SU-DHL-6 (cell line): ENCODE measurements around the gene SELPLG.

Experiments used
- H2AFZ ChIP-seq: fragments of 200-600 bp; sonication (generic); 2 replicates; pipeline ENCODE4 v1.6.1; 2014; ENCODE audit warnings: low read depth, mild to moderate bottlenecking, moderate library complexity, mixed read lengths, antibody characterized with exemption, low read length; ENCODE audit not compliant: severe bottlenecking
- H3F3A ChIP-seq: fragments of 200-600 bp; shearing (Covaris generic); 2 replicates; pipeline ENCODE4 v1.6.0; 2016; ENCODE audit warnings: antibody characterized with exemption, mild to moderate bottlenecking; ENCODE audit not compliant: insufficient read depth
- H3K27ac ChIP-seq: fragments of 200-600 bp; sonication (generic); 2 replicates; pipeline ENCODE4 v1.5.1; 2016; ENCODE audit warnings: low read depth, mild to moderate bottlenecking, low read length, moderate library complexity, mixed read lengths
- H3K27me3 ChIP-seq: fragments of 200-600 bp; sonication (generic), shearing (Covaris generic); 2 replicates; pipeline ENCODE4 v1.6.0; 2014; ENCODE audit warnings: mild to moderate bottlenecking, low read length
- H3K36me3 ChIP-seq: fragments of 200-600 bp; sonication (generic); 2 replicates; pipeline ENCODE4 v1.6.1; 2014; ENCODE audit warnings: mild to moderate bottlenecking, low read length, mixed read lengths
- H3K4me2 ChIP-seq: fragments of 300-600, 200-600 bp; shearing (Covaris generic), sonication (generic); 2 replicates; pipeline ENCODE4 v1.6.0; 2014; ENCODE audit warnings: low read length, low read depth, mild to moderate bottlenecking; ENCODE audit not compliant: poor library complexity, severe bottlenecking
- H3K4me3 ChIP-seq: fragments of 200-600 bp; sonication (generic); 2 replicates; pipeline ENCODE4 v1.5.1; 2014; ENCODE audit warnings: antibody characterized with exemption, low read length, mild to moderate bottlenecking, mixed read lengths; ENCODE audit not compliant: insufficient read depth, poor library complexity, severe bottlenecking
- H3K79me2 ChIP-seq: fragments of 200-600 bp; sonication (generic); 2 replicates; pipeline ENCODE4 v1.6.1; 2014; ENCODE audit warnings: mild to moderate bottlenecking, low read length, moderate library complexity; ENCODE audit not compliant: insufficient read depth
- H3K9ac ChIP-seq: fragments of 200-600 bp; sonication (generic); 2 replicates; pipeline ENCODE4 v1.7.0; 2014; ENCODE audit warnings: mild to moderate bottlenecking, low read length
- H3K9me2 ChIP-seq: fragments of 200-600 bp; sonication (generic); replicated peaks from 2 replicates; pipeline ENCODE4 v1.6.1; 2014; ENCODE audit warnings: low read length; ENCODE audit not compliant: insufficient read depth
- H3K9me3 ChIP-seq: fragments of 200-600 bp; sonication (generic); 2 replicates; pipeline ENCODE4 v1.6.1; 2014; ENCODE audit warnings: low read length, mixed read lengths; ENCODE audit not compliant: insufficient read depth
- H4K20me1 ChIP-seq: fragments of 200-600 bp; sonication (generic); 2 replicates; pipeline ENCODE4 v1.6.1; 2014; ENCODE audit warnings: low read depth, mild to moderate bottlenecking, antibody characterized with exemption, low read length, moderate library complexity, mixed read lengths
- CTCF ChIP-seq: fragments of 200-600 bp; sonication (generic); IDR thresholded peaks from one replicate; pipeline ENCODE4 v1.5.1; 2017; ENCODE audit warnings: antibody characterized with exemption, mild to moderate bottlenecking, low read length, moderate library complexity; ENCODE audit not compliant: insufficient read depth, poor library complexity, severe bottlenecking
- EZH2phosphoT487 ChIP-seq: fragments of 200-600 bp; sonication (generic), shearing (Covaris generic); conservative IDR thresholded peaks from 2 replicates; pipeline ENCODE4 v1.6.1; 2018; ENCODE audit warnings: mild to moderate bottlenecking, antibody characterized with exemption, low read length, moderate library complexity, mixed read lengths

The SELPLG gene

GRCh38 chr12:108606492-108606891 lies 27.2 kb downstream of the SELPLG start:
- Histone ChIP-seq H2AFZ (no peak overlapping the region), H3K9me2 (no peaks in the 10 kb centered on the region), H3K9me3 (no peaks in the 10 kb centered on the region), H3K9ac (no peak overlapping the region), H3K4me2 (no peak overlapping the region), H4K20me1 (no peaks in the 10 kb centered on the region), H3K27ac (no peak overlapping the region), H3K4me3 (no peak overlapping the region), H3K36me3 (no peaks in the 10 kb centered on the region), H3K27me3 (no peaks in the 10 kb centered on the region), H3F3A (no peaks in the 10 kb centered on the region), H3K79me2 (no peaks in the 10 kb centered on the region)
- TF ChIP-seq EZH2phosphoT487 (no peak), CTCF (no peak)

DNA sequence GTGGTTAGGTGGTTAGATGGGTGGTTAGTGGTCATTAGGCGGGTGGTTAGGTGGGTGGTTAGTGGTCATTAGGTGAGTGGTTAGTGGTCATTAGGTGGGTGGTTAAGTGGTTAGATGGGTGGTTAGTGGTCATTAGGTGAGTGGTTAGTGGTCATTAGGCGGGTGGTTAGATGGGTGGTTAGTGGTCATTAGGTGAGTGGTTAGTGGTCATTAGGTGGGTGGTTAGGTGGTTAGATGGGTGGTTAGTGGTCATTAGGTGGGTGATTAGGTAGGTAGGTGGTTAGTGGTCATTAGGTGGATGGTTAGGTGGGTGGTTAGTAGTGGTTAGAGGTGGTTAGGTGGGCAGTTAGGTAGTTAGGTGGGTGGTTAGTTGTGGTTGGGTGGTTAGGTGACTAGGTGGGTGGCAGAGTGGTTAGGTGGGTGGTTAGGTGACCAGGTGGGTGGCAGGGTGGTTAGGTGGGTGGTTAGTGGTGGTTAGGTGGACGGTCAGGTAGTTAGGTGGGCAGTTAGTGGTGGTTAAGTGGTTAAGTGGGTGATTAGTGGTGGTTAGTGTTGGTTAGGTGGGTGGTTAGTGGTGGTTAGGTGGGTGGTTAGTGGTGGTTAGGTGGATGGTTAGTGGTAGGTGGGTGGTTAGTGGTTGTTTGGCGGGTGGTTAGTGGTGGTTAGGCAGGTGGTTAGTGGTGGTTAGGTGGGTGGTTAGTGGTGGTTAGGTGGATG lies 27.8 kb downstream of the SELPLG start:
- no peaks in the 10 kb centered on the region for H3K9me3 ChIP-seq
- H3K27ac ChIP-seq, result no peak overlapping the region
- no peaks in the 10 kb centered on the region for H3K9me2 ChIP-seq
- H3F3A ChIP-seq, result no peaks in the 10 kb centered on the region
- H3K9ac ChIP-seq, result no peak overlapping the region
- no peaks in the 10 kb centered on the region for H3K36me3 ChIP-seq
- no peaks in the 10 kb centered on the region for H4K20me1 ChIP-seq
- no peaks in the 10 kb centered on the region for H3K27me3 ChIP-seq
- TF ChIP-seq CTCF (no peak), EZH2phosphoT487 (no peak)
- H3K79me2 ChIP-seq, result no peaks in the 10 kb centered on the region
- no peak overlapping the region for H3K4me2 ChIP-seq
- no peak overlapping the region for H3K4me3 ChIP-seq
- H2AFZ ChIP-seq, result no peak overlapping the region

GRCh38 chr12:108605000-108605689 lies 28.5 kb downstream of the SELPLG start:
- Histone ChIP-seq H3K79me2 (no peaks in the 10 kb centered on the region), H3K9me2 (no peaks in the 10 kb centered on the region), H3K4me3 (no peak overlapping the region), H4K20me1 (no peaks in the 10 kb centered on the region), H3K36me3 (no peaks in the 10 kb centered on the region), H3K9me3 (no peaks in the 10 kb centered on the region), H3K9ac (no peak overlapping the region), H3K27me3 (no peaks in the 10 kb centered on the region), H3K27ac (no peak overlapping the region), H2AFZ (no peak overlapping the region), H3K4me2 (no peak overlapping the region), H3F3A (no peaks in the 10 kb centered on the region)
- TF ChIP-seq CTCF (no peak), EZH2phosphoT487 (no peak)
